BLaER1 (cell line): ENCODE results near the gene SCUBE1.

Experiments used
- H3K27ac ChIP-seq: shearing (Covaris generic); formaldehyde crosslinking; 2 replicates; pipeline ENCODE4 v1.8.1; 2022
- H3K27me3 ChIP-seq: shearing (Covaris generic); formaldehyde crosslinking; 2 replicates; pipeline ENCODE4 v1.8.1; 2022
- H3K36me3 ChIP-seq: shearing (Covaris generic); formaldehyde crosslinking; 2 replicates; pipeline ENCODE4 v1.8.1; 2022
- H3K4me1 ChIP-seq: shearing (Covaris generic); formaldehyde crosslinking; 2 replicates; pipeline ENCODE4 v1.8.1; 2022
- H3K4me2 ChIP-seq: shearing (Covaris generic); formaldehyde crosslinking; 2 replicates; pipeline ENCODE4 v1.8.1; 2022
- H3K4me3 ChIP-seq: shearing (Covaris generic); formaldehyde crosslinking; 2 replicates; pipeline ENCODE4 v1.8.1; 2022
- H3K9ac ChIP-seq: shearing (Covaris generic); formaldehyde crosslinking; 2 replicates; pipeline ENCODE4 v1.8.1; 2022
- H3K9me3 ChIP-seq: shearing (Covaris generic); formaldehyde crosslinking; 2 replicates; pipeline ENCODE4 v1.8.1; 2022
- H4K20me1 ChIP-seq: shearing (Covaris generic); formaldehyde crosslinking; 2 replicates; pipeline ENCODE4 v1.8.1; 2022
- Cebpa-rat ChIP-seq: shearing (Covaris generic); IDR thresholded peaks from 2 replicates; pipeline ENCODE4 v1.8.1; 2022

Gene SCUBE1

DNA sequence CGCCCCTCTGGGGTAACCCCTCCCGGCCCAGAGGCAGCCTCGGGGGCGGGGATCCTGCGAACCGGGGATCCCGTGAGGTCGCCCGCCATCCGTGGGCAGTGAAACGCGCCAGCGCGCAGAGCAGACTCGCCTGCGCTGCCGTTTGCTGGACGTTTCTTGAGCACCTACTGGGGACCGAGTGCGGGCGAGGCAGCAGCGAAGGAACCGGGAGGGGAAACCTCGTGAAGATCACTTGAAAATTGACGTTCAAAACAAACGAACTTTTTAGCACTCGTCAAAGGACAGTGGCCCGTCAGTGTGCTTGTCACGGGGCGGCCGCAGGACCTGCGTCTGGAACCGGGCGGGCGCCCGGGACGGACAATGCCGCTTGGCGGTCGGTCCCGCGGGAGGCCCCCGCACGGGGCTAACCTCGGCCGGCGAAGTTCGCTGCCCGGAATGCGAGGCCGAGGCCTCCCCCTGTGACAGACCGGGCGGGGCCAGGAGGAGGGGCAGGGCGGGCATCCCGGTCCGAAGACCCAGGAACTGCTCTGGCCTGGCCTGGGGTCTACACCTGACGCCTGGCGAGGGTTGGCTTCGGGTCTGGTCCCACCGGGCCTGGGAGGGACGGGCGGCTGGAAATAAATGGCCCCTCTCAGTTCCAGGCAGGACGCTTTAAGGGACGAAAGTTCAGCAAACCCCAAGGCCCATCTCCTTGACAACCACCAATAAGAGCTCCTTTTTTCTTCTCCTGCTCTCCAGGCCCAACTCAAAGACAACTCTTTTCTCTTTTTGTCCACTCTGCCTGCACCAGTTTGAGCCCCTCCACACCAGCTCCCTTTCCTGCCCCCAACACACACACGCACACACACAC is 723 bp upstream of the SCUBE1 start:
- Histone ChIP-seq H3K36me3 (no peaks in the 10 kb centered on the region), H4K20me1 (peaks cover 6% of the 10 kb centered on the region; the same call in 1 of the 2 replicates), H3K9me3 (no peaks in the 10 kb centered on the region), H3K4me2 (peak overlapping the region; percentile 56), H3K27me3 (peaks cover 30% of the 10 kb centered on the region), H3K4me1 (peaks cover 30% of the 10 kb centered on the region), H3K27ac (no peak overlapping the region), H3K4me3 (0 out of 2 replicates have a peak overlapping the region, but pooled peaks have one; percentile 36), H3K9ac (no peak overlapping the region)
- no peak for TF ChIP-seq Cebpa-rat

DNA sequence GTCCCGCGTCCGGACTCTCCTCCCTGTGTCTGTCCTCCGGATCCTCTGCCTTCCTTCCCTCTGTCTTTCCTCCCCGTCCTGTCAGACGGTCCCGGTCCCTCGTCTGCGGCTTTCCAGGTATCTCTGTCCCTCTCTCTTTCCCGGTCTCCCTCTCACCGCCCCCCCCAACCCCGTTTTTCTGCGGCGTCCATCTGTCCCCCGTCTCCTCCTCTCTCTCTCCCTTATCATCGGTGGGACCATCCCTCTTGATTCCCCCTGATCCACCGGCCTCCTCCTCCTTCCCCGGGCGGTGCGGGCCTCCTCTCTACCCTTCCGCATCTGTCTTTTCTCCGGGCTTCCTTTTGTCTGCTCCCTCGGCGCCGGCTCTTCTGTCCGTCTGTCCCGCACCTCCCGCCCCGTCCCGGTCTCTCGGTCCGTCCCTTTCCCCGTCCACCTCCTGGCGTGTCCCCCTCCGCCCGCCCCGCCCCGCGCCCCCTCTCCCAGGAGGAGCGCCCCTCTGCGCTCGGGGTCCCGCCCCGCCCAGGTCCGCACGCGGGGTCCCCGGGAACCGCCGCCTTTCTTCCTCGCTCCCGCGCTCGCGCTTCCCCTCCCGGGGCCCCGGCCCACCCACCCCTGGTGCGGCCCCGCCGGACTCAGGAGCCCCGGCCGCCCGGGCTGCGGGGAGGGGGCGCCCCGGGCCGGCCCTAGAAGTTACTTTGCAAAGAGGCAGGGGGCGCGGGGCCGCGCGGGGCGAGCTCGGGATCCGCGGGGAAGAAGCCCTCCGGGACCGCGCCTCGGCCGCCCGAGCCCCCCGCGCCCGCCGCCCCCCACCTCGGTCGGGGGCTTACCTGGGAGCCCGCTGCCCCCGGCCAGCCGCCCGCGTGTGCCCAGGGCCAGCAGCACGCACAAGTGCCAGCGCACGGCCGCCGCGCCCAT is 568 bp downstream of the SCUBE1 start:
- H3K4me2 ChIP-seq = peak overlapping the region; percentile 56
- peaks cover 30% of the 10 kb centered on the region for H3K27me3 ChIP-seq
- H3K27ac ChIP-seq = no peak overlapping the region
- peaks cover 40% of the 10 kb centered on the region for H3K4me1 ChIP-seq
- no peak overlapping the region for H3K9ac ChIP-seq
- no peaks in the 10 kb centered on the region for H3K36me3 ChIP-seq
- peaks cover 6% of the 10 kb centered on the region; the same call in 1 of the 2 replicates for H4K20me1 ChIP-seq
- TF ChIP-seq Cebpa-rat = no peak
- H3K4me3 ChIP-seq = peak overlapping the region; percentile 36; the same call in 1 of the 2 replicates
- no peaks in the 10 kb centered on the region for H3K9me3 ChIP-seq

DNA sequence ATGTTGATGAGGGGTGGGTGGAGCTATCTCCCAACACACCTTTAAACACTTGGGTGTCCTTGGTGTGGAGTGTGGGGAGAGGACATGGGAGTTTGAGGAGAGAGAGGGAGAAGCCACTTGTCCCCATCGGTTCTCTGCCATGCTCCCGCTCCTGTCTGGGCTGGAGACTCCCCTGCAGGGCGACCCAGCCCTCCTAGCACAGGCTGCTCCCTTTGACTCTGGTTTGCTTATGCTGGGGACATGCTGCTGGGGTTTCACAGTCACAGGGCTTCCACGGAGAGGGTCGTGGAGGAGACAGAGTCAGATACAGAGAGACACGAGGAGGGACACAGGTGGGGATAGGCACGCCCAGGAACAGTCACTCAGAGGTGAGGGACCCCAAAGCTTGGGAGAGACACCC is 1.6 kb downstream of the SCUBE1 start:
- TF ChIP-seq Cebpa-rat = no peak
- H3K9me3 ChIP-seq = no peaks in the 10 kb centered on the region
- H3K27ac ChIP-seq = no peak overlapping the region
- no peak overlapping the region for H3K4me2 ChIP-seq
- peaks cover 35% of the 10 kb centered on the region for H3K4me1 ChIP-seq
- H3K9ac ChIP-seq = no peak overlapping the region
- H3K4me3 ChIP-seq = no peak overlapping the region
- no peaks in the 10 kb centered on the region for H3K36me3 ChIP-seq
- peaks cover 30% of the 10 kb centered on the region for H3K27me3 ChIP-seq
- H4K20me1 ChIP-seq = peaks cover 6% of the 10 kb centered on the region; the same call in 1 of the 2 replicates

DNA sequence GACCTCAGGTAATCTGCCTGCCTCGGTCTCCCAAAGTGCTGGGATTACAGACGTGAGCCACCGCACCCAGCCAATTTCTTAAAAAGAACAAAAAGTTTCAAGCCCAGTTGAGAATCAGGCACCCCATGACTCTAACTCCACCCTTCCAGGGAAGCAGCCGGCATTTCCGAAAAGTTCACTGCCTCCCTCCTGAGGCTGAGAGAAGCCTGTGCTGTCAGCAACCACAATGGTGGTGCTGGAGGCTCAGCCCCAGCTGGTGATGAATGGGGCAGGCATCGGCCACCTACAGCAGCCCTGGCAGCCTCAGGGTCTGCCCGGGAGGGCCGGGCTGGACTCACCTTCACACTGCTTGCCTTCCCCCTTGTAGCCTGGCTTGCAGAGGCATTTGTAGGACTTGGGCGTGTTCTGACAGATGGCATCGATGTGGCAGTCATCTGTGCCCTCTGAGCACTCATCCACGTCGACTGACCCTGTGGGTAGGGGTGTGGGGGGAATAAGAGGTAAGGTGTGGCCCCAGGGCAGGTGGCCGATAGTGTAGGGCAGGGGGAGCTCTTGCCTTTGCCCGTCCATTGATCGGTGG is 4.3 kb downstream of the SCUBE1 start:
- Histone ChIP-seq H3K4me2 (no peak overlapping the region), H3K9me3 (no peaks in the 10 kb centered on the region), H3K9ac (no peak overlapping the region), H3K27ac (no peak overlapping the region), H3K4me1 (peaks cover 18% of the 10 kb centered on the region; the same call in 1 of the 2 replicates), H3K27me3 (peaks cover 28% of the 10 kb centered on the region), H4K20me1 (no peaks in the 10 kb centered on the region), H3K36me3 (no peaks in the 10 kb centered on the region), H3K4me3 (no peak overlapping the region)
- no peak for TF ChIP-seq Cebpa-rat

DNA sequence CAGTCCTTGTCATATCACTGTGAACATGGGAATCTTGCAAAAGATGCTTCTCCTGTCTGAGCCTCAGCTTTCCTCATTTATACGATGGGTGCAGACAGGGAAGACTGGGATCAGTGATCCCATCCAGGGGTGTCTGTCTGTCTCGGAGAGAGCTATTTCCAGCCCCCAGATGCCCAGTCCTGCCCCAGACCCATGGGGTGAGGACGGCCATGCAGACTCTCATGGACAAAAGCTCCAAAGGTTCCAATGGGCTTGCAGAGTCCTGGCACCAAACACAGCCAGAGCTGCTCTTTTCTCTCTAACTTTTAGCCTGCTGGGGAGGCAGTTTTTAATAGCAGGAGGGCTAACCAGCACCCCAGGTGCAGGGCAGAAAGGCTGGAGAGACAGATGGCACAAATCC is 5.2 kb downstream of the SCUBE1 start:
- no peaks in the 10 kb centered on the region for H3K9me3 ChIP-seq
- H3K36me3 ChIP-seq = no peaks in the 10 kb centered on the region
- TF ChIP-seq Cebpa-rat = no peak
- no peak overlapping the region for H3K9ac ChIP-seq
- H3K27me3 ChIP-seq = peaks cover 18% of the 10 kb centered on the region
- no peak overlapping the region for H3K4me3 ChIP-seq
- peaks cover 14% of the 10 kb centered on the region; the same call in 1 of the 2 replicates for H3K4me1 ChIP-seq
- H3K4me2 ChIP-seq = no peak overlapping the region
- no peaks in the 10 kb centered on the region for H4K20me1 ChIP-seq
- H3K27ac ChIP-seq = no peak overlapping the region

DNA sequence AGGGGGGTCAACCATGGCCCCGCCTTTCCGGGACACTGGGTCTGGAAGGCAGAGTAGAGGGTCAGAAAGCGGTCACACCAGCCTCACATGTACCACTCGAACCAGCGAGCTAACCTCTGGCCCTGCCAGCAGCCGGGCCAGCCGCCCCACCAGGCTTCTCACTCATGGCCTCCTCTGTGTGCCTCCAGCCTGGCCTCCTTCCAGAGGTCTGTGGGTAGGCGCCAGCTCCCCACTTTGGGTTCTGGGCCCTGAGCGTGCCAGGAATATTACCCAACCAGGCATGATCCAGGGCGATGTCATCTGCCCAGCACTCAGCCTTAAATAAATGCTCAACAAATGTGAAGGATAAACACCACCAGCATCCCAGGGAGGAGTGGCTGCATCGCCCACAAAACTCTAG is 5.8 kb downstream of the SCUBE1 start:
- Histone ChIP-seq H3K9ac (no peak overlapping the region), H3K4me3 (no peak overlapping the region), H3K27ac (no peak overlapping the region), H3K4me2 (no peak overlapping the region), H3K9me3 (no peaks in the 10 kb centered on the region), H3K36me3 (no peaks in the 10 kb centered on the region), H4K20me1 (no peaks in the 10 kb centered on the region), H3K4me1 (peaks cover 14% of the 10 kb centered on the region; the same call in 1 of the 2 replicates), H3K27me3 (peaks cover 15% of the 10 kb centered on the region)
- TF ChIP-seq Cebpa-rat = no peak

DNA sequence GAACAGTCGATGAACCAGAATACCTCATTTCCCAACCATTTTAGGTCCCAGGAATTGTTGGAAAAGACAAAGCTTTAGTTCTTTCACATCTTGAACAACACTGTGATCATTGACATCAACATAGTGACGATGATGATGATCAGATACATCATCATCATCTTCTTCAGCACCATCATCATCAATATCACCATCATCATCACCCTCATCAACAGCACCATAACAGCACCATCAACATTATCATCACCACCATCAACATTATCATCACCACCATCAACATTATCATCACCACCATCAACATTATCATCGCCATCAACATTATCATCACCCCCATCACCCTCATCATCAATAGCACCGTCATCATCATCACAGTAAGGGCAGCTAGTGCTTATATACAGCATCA is 8.8 kb downstream of the SCUBE1 start:
- no peaks in the 10 kb centered on the region for H4K20me1 ChIP-seq
- no peak overlapping the region for H3K4me2 ChIP-seq
- peaks cover 36% of the 10 kb centered on the region for H3K4me1 ChIP-seq
- H3K9me3 ChIP-seq = no peaks in the 10 kb centered on the region
- H3K36me3 ChIP-seq = no peaks in the 10 kb centered on the region
- TF ChIP-seq Cebpa-rat = no peak
- no peak overlapping the region for H3K27ac ChIP-seq
- H3K27me3 ChIP-seq = no peaks in the 10 kb centered on the region
- H3K4me3 ChIP-seq = no peak overlapping the region
- no peak overlapping the region for H3K9ac ChIP-seq

DNA sequence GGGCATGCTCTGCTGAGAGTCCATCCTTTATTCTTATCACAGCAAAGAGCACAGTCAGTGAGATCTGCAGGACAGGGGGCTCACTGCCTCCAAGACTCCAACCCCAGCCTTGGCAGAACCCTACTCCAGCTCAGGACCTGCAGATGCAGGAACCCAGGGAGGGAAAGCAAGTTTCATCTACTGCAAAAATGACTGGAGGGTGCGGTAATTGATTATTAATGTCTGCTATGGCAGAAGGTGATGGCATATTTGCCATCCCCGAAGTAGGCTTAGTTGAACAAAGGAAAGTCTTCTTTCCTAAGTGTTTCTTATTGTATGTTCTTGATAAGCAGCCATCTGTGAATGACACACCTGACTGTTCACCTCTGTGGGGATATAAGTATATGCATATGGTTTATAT is 9.2 kb downstream of the SCUBE1 start:
- Histone ChIP-seq H3K36me3 (no peaks in the 10 kb centered on the region), H3K4me2 (no peak overlapping the region), H3K27me3 (no peaks in the 10 kb centered on the region), H3K4me1 (peaks cover 38% of the 10 kb centered on the region), H3K4me3 (no peak overlapping the region), H3K27ac (no peak overlapping the region), H3K9me3 (no peaks in the 10 kb centered on the region), H4K20me1 (no peaks in the 10 kb centered on the region), H3K9ac (no peak overlapping the region)
- no peak for TF ChIP-seq Cebpa-rat

DNA sequence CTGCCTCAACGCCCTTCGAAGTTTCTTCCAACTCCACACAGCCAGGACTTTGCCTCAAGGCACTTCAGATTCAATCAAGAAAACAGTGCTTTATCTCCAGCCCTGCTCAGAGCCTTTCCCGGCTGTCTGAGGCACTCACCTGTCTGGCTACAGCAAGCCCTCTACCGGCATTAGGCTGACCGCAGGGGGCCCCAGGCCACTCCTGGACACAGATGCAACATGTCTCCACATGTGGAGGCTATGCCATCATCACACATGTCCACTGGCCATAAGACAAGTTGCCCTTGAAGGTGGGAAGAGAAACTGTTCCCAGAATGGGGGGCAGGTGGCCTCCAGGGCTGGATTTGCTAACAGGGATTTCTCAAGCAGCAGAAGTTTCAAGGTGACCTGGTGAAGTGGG is 10.0 kb downstream of the SCUBE1 start:
- no peak overlapping the region for H3K9ac ChIP-seq

More for the DNA sequence above, 10.0 kb downstream of the SCUBE1 start:
- H4K20me1 ChIP-seq = no peaks in the 10 kb centered on the region
- no peak overlapping the region for H3K4me3 ChIP-seq
- H3K27me3 ChIP-seq = no peaks in the 10 kb centered on the region
- no peaks in the 10 kb centered on the region for H3K36me3 ChIP-seq
- no peak overlapping the region for H3K4me2 ChIP-seq
- peaks cover 38% of the 10 kb centered on the region for H3K4me1 ChIP-seq
- no peaks in the 10 kb centered on the region for H3K9me3 ChIP-seq
- TF ChIP-seq Cebpa-rat = no peak
- no peak overlapping the region for H3K27ac ChIP-seq
